OCI-LY7 (cell line): ENCODE data around the gene TLE1. TPM values are rescaled to one million over a fixed set of nuclear protein-coding genes. Genes with fewer than 3 reads are reported as not detected.
"Not testable (repeated sequence)": the region's sequence is repeated elsewhere in the genome, so short reads cannot be mapped to it uniquely, and the experiment has no call there.

Experiments used
- BruUV-seq: library from RNA; stranded (reverse); fragments of 400-500 nt; replicated peaks from 2 replicates; lab custom pipeline; 2021; lab: Mats Ljungman, UMichigan
- CTCF ChIA-PET: fragments of 300-600 bp; sonication (Branson Sonifier 250); formaldehyde crosslinking; loops from one replicate; lab custom pipeline; 2022; ENCODE audit warnings: antibody characterized with exemption; ENCODE audit not compliant: unreplicated experiment; lab: Charles Lee
- POLR2A ChIA-PET: fragments of 300-600 bp; sonication (Branson Sonifier 250); formaldehyde crosslinking; loops from one replicate; lab custom pipeline; 2022; ENCODE audit warnings: antibody characterized with exemption; lab: Charles Lee
- DNase-seq: peaks from one replicate; pipeline ENCODE4 v3.0.0-alpha.2; 2015; ENCODE audit warnings: low spot score
- H2AFZ ChIP-seq: fragments of 200-600 bp; sonication (generic), shearing (Covaris generic); 2 replicates; pipeline ENCODE4 v1.6.1; 2014; ENCODE audit warnings: mild to moderate bottlenecking, antibody characterized with exemption, low read length, moderate library complexity
- H3K27ac ChIP-seq: fragments of 200-600 bp; sonication (generic); 2 replicates; pipeline ENCODE4 v1.5.1; 2014; ENCODE audit warnings: mixed run types, low read depth, mild to moderate bottlenecking, moderate library complexity, low read length, inconsistent platforms; ENCODE audit not compliant: poor library complexity, severe bottlenecking
- H3K36me3 ChIP-seq: fragments of 200-600 bp; sonication (generic); 2 replicates; pipeline ENCODE4 v1.6.1; 2014; ENCODE audit warnings: mild to moderate bottlenecking, antibody characterized with exemption, low read length, moderate library complexity, mixed read lengths; ENCODE audit not compliant: insufficient read depth
- H3K4me1 ChIP-seq: fragments of 200-600 bp; sonication (generic); 2 replicates; pipeline ENCODE4 v1.5.1; 2014; ENCODE audit warnings: mild to moderate bottlenecking, low read length; ENCODE audit not compliant: insufficient read depth, poor library complexity, severe bottlenecking
- H3K4me2 ChIP-seq: fragments of 200-600 bp; sonication (generic); 2 replicates; pipeline ENCODE4 v1.6.1; 2014; ENCODE audit warnings: mild to moderate bottlenecking, low read length
- H3K4me3 ChIP-seq: fragments of 200-600 bp; sonication (generic); 2 replicates; pipeline ENCODE4 v1.5.1; 2014; ENCODE audit warnings: mild to moderate bottlenecking, low read depth, low read length; ENCODE audit not compliant: poor library complexity, severe bottlenecking
- H3K79me2 ChIP-seq: fragments of 200-600 bp; sonication (generic); 2 replicates; pipeline ENCODE4 v1.6.1; 2016; ENCODE audit warnings: low read depth, mild to moderate bottlenecking, low read length, moderate library complexity, mixed read lengths; ENCODE audit not compliant: insufficient read depth
- H3K9me2 ChIP-seq: fragments of 200-600 bp; sonication (generic); 2 replicates; pipeline ENCODE4 v1.6.1; 2016; ENCODE audit warnings: mild to moderate bottlenecking, low read length, mixed read lengths; ENCODE audit not compliant: insufficient read depth
- H3K9me3 ChIP-seq: fragments of 200-600 bp; sonication (generic); 2 replicates; pipeline ENCODE4 v1.6.1; 2014; ENCODE audit warnings: mild to moderate bottlenecking, mixed run types, low read length, mixed read lengths
- H4K20me1 ChIP-seq: fragments of 200-600 bp; sonication (generic); 2 replicates; pipeline ENCODE4 v1.6.1; 2014; ENCODE audit warnings: mild to moderate bottlenecking, antibody characterized with exemption, low read length, moderate library complexity, mixed read lengths; ENCODE audit not compliant: insufficient read depth
- EZH2phosphoT487 ChIP-seq: fragments of 200-600 bp; sonication (generic); IDR thresholded peaks from 2 replicates; pipeline ENCODE4 v1.6.1; 2018; ENCODE audit warnings: low read depth, borderline replicate concordance, mild to moderate bottlenecking, mixed run types, antibody characterized with exemption, low read length, moderate library complexity, mixed read lengths
- intact Hi-C: fragments of 100-400 bp; cut with micrococcal nuclease; formaldehyde crosslinking; loops from one replicate; pipeline ENCODE4 v1.10.0; 2022; ENCODE audit not compliant: unreplicated experiment
- total RNA-seq, 2 experiments: library from RNA; depleted of rRNA in 1 of 2; stranded (reverse); fragments of >200 nt in 1 of 2; shearing (Covaris generic) in 1 of 2; gene quantifications; 2 replicates each; pipeline ENCODE4 v1.2.3, GENCODE V29; 2014 to 2022
- TF ChIP-seq, protein P1 (sequence below): fragments of 200-600 bp; sonication (generic); conservative IDR thresholded peaks from 2 replicates; pipeline ENCODE4 v1.5.1; 2014; ENCODE audit warnings: mild to moderate bottlenecking, antibody characterized with exemption, low read length, moderate library complexity, mixed read lengths

TLE1 gene
- total RNA-seq, 2 experiments from 2014 or later = 0.13 TPM; not detected in 1

DNA sequence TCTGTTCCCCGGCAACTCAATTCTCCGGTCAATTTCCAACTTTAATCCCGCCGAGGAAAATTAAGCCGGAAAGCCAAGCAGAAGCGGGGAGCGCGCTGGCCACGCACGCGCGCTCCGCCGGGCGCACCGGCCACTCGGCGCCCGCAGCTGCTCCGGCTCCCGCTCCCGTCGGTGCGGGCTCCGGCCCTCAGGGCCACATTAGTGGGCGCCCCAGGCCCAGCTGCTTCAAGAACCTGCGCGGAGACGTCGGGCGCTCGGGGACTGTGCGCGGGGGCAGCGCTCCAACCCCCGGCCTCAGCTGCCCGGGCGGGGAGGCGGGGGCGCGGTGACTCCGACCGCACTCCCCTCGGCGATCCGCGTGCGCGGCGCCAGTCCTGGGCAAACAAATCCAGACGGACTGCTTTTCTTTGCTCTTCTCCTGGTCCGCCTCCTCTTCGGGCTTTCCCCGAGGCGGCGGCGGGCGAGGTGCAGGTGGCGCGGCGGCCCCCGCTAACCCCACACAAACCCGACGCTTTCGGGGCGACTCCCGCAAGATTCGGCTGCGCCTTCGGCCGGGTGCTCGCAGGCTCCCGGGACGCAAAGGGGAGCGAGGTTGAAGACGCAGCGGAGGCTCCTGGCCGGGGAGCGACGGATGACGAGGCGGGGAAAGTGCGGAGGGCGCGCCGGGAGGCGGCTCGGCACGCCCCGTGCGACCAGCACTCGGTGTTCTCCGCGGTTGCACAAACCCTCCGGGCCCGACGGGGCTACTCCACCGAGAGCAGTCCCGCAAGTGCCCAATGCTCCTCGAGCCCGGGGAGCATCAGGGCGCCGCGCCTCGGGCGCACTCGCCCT is 870 bp downstream of the TLE1 start:
- H3K4me2 ChIP-seq, H3K27ac ChIP-seq, POLR2A ChIA-PET, BruUV-seq, H2AFZ ChIP-seq, H3K36me3 ChIP-seq, intact Hi-C loops, DNase-seq, H4K20me1 ChIP-seq, H3K79me2 ChIP-seq, CTCF ChIA-PET, H3K4me1 ChIP-seq, H3K9me2 ChIP-seq, H3K4me3 ChIP-seq, H3K9me3 ChIP-seq: not testable (repeated sequence)

DNA sequence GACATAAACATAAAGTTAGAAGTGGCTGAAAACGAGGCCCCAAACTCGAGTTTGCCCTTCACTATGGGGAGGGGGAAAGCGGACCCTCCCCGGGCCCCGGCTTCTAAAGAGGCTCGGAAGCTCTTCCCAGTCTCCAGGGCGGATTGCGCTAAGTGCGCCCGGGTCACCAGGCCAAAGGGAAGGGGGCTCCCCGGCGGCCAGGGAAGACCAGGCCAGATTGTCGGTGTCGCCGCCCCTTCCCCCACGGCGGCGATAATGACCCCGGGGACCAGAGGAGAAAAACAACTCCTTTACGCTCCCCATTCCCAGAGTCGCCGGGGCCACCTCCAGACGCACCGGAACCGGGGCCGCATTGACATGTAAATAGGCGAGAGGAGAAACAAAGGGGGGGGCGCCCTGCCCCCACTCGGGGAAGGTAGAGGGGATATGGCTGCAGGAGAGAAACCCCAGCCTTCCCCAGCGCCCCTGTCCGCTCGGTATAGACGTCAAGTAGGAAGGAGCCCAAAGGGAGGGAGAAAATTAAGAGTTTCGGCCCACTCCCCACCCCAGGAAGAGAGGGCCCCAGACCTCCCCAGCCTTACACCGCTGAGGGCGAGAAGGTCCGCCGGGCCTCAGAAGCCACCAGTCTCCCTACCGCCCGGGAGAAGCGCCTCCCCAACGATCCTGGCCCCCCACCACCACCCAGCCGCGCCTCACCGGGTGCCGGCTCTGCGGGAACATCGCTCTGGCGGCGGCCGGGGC is 1.7 kb downstream of the TLE1 start:
- CTCF ChIA-PET = no interaction called here
- Histone ChIP-seq H3K27ac (no peak overlapping the region), H3K4me3 (no peak overlapping the region), H4K20me1 (no peaks in the 10 kb centered on the region), H2AFZ (no peak overlapping the region), H3K36me3 (no peaks in the 10 kb centered on the region), H3K79me2 (no peaks in the 10 kb centered on the region), H3K9me2 (no peaks in the 10 kb centered on the region), H3K4me2 (no peak overlapping the region), H3K4me1 (no peaks in the 10 kb centered on the region), H3K9me3 (no peaks in the 10 kb centered on the region)
- TF ChIP-seq, protein P1, sequence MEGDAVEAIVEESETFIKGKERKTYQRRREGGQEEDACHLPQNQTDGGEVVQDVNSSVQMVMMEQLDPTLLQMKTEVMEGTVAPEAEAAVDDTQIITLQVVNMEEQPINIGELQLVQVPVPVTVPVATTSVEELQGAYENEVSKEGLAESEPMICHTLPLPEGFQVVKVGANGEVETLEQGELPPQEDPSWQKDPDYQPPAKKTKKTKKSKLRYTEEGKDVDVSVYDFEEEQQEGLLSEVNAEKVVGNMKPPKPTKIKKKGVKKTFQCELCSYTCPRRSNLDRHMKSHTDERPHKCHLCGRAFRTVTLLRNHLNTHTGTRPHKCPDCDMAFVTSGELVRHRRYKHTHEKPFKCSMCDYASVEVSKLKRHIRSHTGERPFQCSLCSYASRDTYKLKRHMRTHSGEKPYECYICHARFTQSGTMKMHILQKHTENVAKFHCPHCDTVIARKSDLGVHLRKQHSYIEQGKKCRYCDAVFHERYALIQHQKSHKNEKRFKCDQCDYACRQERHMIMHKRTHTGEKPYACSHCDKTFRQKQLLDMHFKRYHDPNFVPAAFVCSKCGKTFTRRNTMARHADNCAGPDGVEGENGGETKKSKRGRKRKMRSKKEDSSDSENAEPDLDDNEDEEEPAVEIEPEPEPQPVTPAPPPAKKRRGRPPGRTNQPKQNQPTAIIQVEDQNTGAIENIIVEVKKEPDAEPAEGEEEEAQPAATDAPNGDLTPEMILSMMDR = no peak
- TF ChIP-seq EZH2phosphoT487 = no peak
- BruUV-seq = no TSS peak
- POLR2A ChIA-PET = no interaction called here
- intact Hi-C loops = no loop called here
- DNase-seq = no peak

DNA sequence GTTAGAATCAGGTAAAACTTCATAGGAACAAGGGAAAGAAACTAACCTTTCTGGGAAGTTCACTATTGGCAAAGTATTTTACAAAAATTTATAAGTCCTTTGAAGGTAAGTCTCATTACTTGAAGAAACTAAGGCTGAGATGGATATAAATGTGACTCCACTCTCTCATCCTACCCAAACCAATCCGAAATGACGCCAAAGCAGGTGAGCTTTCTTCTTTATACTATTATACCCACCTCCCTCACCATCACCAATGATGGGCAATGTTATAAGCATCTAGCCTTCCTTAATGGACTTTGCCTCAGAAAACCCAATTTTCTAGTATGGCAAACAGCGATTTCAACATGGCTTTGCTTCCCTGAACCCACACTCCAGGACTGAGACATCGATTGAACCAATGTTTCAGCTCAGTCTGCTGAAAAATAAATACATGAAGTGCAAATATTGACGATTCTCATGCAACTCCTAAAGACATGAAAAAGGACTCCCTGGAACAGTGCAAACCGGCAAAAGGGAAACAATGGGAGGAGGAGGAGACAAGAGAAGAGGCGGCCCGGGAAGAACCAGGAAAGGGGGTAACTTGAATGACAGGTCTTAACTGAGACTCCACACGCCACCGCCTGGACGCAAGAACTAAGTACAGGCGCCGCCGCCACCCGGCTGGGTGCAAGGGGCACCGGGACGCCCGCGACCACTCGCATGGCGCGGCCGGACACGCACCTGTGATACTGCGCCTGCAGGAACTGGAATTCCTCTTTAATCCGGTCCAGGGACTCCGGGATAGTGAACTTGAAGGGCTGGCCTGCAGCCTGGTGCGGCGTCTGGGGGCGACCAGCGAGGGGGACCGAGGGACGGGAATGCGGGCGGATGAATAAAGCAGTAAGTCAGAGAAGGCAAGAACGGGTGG is 2.5 kb downstream of the TLE1 start:
- H4K20me1 ChIP-seq = no peaks in the 10 kb centered on the region
- no TSS peak for BruUV-seq
- no peak overlapping the region for H3K4me2 ChIP-seq
- no peak overlapping the region for H2AFZ ChIP-seq
- H3K9me2 ChIP-seq = no peaks in the 10 kb centered on the region
- H3K4me3 ChIP-seq = no peak overlapping the region
- H3K4me1 ChIP-seq = no peaks in the 10 kb centered on the region
- TF ChIP-seq, protein P1 = no peak
- no peak for TF ChIP-seq EZH2phosphoT487
- ChIA-PET CTCF (no interaction called here), POLR2A (no interaction called here)
- no peaks in the 10 kb centered on the region for H3K79me2 ChIP-seq
- H3K9me3 ChIP-seq = no peaks in the 10 kb centered on the region
- H3K27ac ChIP-seq = no peak overlapping the region
- intact Hi-C loops = no loop called here
- DNase-seq = no peak
- H3K36me3 ChIP-seq = no peaks in the 10 kb centered on the region
